OCI-LY3 (cell line): ENCODE measurements around the gene ADNP.

Source experiments
- H2AFZ ChIP-seq: fragments of 200-600, 300-600 bp; shearing (Covaris generic); 2 replicates; pipeline ENCODE4 v1.6.0; 2014; ENCODE audit warnings: antibody characterized with exemption, low read depth, low read length
- H3K27ac ChIP-seq: fragments of 200-600, 300-600 bp; sonication (generic); 2 replicates; pipeline ENCODE4 v1.5.1; 2014; ENCODE audit warnings: mild to moderate bottlenecking, low read length, moderate library complexity, mixed read lengths
- H3K27me3 ChIP-seq: fragments of 200-600, 300-600 bp; sonication (generic); 2 replicates; pipeline ENCODE4 v1.6.1; 2014; ENCODE audit warnings: low read depth, low read length, mixed read lengths
- H3K36me3 ChIP-seq: fragments of 200-600, 300-600 bp; sonication (generic); replicated peaks from 2 replicates; pipeline ENCODE3; 2014; ENCODE audit warnings: low read depth, low read length, mixed read lengths
- H3K4me1 ChIP-seq: fragments of 300-600, 200-600 bp; sonication (generic); 2 replicates; pipeline ENCODE4 v1.6.1; 2014; ENCODE audit warnings: low read length, mixed read lengths
- H3K4me2 ChIP-seq: fragments of 200-600, 300-600 bp; sonication (generic); 2 replicates; pipeline ENCODE4 v1.6.1; 2014; ENCODE audit warnings: low read length, mixed read lengths
- H3K4me3 ChIP-seq: fragments of 300-600, 200-600 bp; sonication (generic); 2 replicates; pipeline ENCODE4 v1.5.1; 2014; ENCODE audit warnings: antibody characterized with exemption, mild to moderate bottlenecking, low read length, moderate library complexity
- H3K79me2 ChIP-seq: fragments of 300-600, 200-600 bp; shearing (Covaris generic); 2 replicates; pipeline ENCODE4 v1.6.1; 2014; ENCODE audit warnings: mild to moderate bottlenecking, low read length, mixed read lengths
- H3K9ac ChIP-seq: fragments of 300-600, 200-600 bp; shearing (Covaris generic); 2 replicates; pipeline ENCODE4 v1.6.0; 2014; ENCODE audit warnings: mild to moderate bottlenecking, low read length, moderate library complexity
- H3K9me3 ChIP-seq: fragments of 200-600, 300-600 bp; shearing (Covaris generic); 2 replicates; pipeline ENCODE4 v1.6.1; 2014; ENCODE audit warnings: low read length, mixed read lengths; ENCODE audit not compliant: insufficient read depth
- H4K20me1 ChIP-seq: fragments of 200-600, 300-600 bp; sonication (generic); 2 replicates; pipeline ENCODE4 v1.6.1; 2016; ENCODE audit warnings: low read length, mixed read lengths; ENCODE audit not compliant: insufficient read depth
- EZH2phosphoT487 ChIP-seq: fragments of 200-600 bp; shearing (Covaris generic); IDR thresholded peaks from 2 replicates; pipeline ENCODE4 v1.6.1; 2018; ENCODE audit warnings: antibody characterized with exemption, mixed run types, low read depth
- TF ChIP-seq, protein P1 (sequence below): fragments of 200-600, 300-600 bp; sonication (generic); IDR thresholded peaks from 2 replicates; pipeline ENCODE4 v1.5.1; 2014; ENCODE audit warnings: antibody characterized with exemption, low read length, low read depth

Gene ADNP

DNA sequence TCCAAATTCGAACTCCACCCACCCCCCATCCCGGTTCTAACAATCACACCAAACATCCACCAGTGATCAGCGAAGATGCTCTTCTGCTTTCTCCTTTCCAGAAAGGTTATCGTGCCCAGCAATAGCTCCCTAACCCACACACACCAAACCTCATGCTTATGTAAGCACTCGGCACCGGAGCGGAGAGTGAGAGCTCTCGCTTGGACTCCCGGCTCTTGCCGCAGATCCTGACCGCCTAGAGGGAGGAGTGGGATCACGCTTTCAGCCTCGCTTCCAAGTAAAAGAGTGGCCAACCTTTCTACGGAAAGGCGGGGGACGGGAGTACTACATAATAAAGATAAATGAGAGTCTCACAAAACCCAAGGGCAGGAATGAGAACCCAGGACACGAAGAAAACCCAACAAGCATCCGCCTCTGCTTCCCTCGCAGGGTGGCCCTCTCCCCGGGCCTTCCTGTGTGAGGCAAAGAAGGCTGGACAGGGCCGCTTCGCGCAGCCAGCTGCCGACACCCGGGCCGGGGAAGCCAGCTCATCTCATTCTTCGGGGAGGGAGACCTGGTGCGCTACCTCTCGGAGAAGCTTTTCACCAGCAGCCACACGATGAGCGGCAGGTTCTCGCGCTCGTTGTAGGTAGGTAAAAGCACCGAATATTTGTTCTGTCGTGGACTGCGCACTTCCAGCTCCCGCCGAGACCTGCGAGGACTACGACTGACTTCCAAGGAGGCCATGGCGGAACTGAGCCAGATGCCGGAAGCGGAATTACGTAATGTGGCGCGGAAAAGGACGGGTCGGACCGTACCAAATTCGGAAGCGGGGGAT, 26.8 kb upstream of the ADNP start, which contains the start of gene DPM1:
Gene DPM1 (minus strand): TSS at position 735 of the 817 bp plus-strand sequence. CDS start 9 bp downstream, at position 726.
- TF ChIP-seq EZH2phosphoT487, result no peak
- TF ChIP-seq, protein P1, sequence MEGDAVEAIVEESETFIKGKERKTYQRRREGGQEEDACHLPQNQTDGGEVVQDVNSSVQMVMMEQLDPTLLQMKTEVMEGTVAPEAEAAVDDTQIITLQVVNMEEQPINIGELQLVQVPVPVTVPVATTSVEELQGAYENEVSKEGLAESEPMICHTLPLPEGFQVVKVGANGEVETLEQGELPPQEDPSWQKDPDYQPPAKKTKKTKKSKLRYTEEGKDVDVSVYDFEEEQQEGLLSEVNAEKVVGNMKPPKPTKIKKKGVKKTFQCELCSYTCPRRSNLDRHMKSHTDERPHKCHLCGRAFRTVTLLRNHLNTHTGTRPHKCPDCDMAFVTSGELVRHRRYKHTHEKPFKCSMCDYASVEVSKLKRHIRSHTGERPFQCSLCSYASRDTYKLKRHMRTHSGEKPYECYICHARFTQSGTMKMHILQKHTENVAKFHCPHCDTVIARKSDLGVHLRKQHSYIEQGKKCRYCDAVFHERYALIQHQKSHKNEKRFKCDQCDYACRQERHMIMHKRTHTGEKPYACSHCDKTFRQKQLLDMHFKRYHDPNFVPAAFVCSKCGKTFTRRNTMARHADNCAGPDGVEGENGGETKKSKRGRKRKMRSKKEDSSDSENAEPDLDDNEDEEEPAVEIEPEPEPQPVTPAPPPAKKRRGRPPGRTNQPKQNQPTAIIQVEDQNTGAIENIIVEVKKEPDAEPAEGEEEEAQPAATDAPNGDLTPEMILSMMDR, result no peak
- H3K4me2 ChIP-seq, result peak within 1 kb of the TSS; percentile 91
- H3K36me3 ChIP-seq, result peaks cover 35% of the 10 kb centered on the region
- H3K9ac ChIP-seq, result peak within 1 kb of the TSS; percentile 80
- peaks cover 23% of the 10 kb centered on the region for H4K20me1 ChIP-seq
- no peaks in the 10 kb centered on the region for H3K9me3 ChIP-seq
- peak within 1 kb of the TSS; percentile 56 for H3K27ac ChIP-seq
- peaks cover 20% of the 10 kb centered on the region for H3K4me1 ChIP-seq
- H3K27me3 ChIP-seq, result no peaks in the 10 kb centered on the region
- peak within 1 kb of the TSS; percentile 87 for H3K4me3 ChIP-seq
- H3K79me2 ChIP-seq, result peaks cover 84% of the 10 kb centered on the region
- peak within 1 kb of the TSS; percentile 79 for H2AFZ ChIP-seq

DNA sequence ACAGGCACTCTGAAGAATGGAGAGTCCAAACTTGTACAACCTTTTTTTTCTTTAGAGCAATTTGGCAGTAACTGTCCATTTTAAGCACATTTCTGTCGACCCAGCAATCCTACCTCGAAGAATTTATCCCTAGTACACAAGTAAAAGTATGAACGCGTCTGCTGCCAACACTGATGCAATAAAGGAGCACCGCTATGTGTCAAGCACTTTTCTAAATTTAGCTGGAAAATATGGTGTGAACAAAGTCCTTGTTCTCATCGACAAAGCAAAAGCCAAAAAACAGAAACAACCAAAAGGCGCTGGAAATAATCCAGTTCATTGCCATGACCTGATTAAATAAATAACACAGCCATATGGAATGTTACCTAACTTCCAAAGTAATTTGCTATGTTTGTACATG, 26.0 kb upstream of the ADNP start:
- no peak overlapping the region for H3K27ac ChIP-seq
- peaks cover 23% of the 10 kb centered on the region for H4K20me1 ChIP-seq
- peak overlapping the region; percentile 91 for H3K4me2 ChIP-seq
- H3K79me2 ChIP-seq, result peaks cover 90% of the 10 kb centered on the region
- H3K4me3 ChIP-seq, result peak overlapping the region; percentile 87
- H3K36me3 ChIP-seq, result peaks cover 36% of the 10 kb centered on the region
- H3K27me3 ChIP-seq, result no peaks in the 10 kb centered on the region
- H3K9ac ChIP-seq, result peak overlapping the region; percentile 80
- peaks cover 20% of the 10 kb centered on the region for H3K4me1 ChIP-seq
- TF ChIP-seq EZH2phosphoT487, result no peak
- TF ChIP-seq, protein P1, result no peak
- no peaks in the 10 kb centered on the region for H3K9me3 ChIP-seq
- H2AFZ ChIP-seq, result no peak overlapping the region

DNA sequence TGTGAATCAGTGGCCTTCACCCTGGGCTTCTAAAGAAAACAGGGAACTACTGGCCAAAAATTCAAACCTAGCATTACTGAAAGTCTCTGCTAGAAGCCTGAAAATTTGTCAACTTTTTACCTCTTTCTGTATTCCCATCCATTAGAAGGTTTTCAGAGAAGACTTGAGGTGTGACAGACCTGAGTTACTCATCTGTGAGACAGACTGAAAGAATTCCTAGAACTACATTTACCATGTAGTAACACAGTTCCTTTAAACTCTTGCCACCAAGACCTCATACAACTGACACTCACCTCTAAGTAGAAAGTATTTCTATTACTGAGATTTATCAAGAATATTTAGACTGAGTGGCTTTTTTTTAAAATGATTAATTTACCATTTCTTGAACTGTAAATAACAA, 22.6 kb upstream of the ADNP start:
- no peaks in the 10 kb centered on the region for H3K9me3 ChIP-seq
- H2AFZ ChIP-seq, result no peak overlapping the region
- no peak overlapping the region for H3K4me2 ChIP-seq
- H4K20me1 ChIP-seq, result peaks cover 23% of the 10 kb centered on the region
- peaks cover 42% of the 10 kb centered on the region for H3K36me3 ChIP-seq
- H3K4me1 ChIP-seq, result peaks cover 14% of the 10 kb centered on the region
- H3K4me3 ChIP-seq, result no peak overlapping the region
- peaks cover 70% of the 10 kb centered on the region for H3K79me2 ChIP-seq
- no peak overlapping the region for H3K9ac ChIP-seq
- no peak overlapping the region for H3K27ac ChIP-seq
- H3K27me3 ChIP-seq, result no peaks in the 10 kb centered on the region
- TF ChIP-seq EZH2phosphoT487, result no peak
- TF ChIP-seq, protein P1, result no peak

DNA sequence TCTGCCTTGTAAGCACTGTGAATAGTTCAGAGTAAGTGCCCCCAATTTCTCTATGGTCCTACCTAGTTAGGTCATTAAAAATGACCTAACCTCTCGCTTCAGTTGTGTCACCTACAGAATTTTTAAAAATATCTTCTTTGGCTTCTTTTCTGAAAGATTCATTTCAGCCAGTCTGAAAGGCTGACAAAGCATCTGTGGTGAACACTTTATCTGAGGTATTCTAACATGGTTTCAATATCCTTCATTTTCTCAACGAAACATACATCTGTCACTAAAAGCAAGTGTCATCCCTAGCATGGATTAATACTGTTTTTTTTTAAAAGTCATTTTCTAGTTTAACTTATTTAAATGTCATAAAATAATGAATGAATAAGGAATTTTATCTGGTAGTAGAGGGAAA, 22.0 kb upstream of the ADNP start:
- no peak overlapping the region for H3K4me3 ChIP-seq
- H4K20me1 ChIP-seq, result peaks cover 23% of the 10 kb centered on the region
- peaks cover 46% of the 10 kb centered on the region for H3K36me3 ChIP-seq
- no peak overlapping the region for H3K9ac ChIP-seq
- H2AFZ ChIP-seq, result no peak overlapping the region
- peaks cover 67% of the 10 kb centered on the region for H3K79me2 ChIP-seq
- H3K4me2 ChIP-seq, result no peak overlapping the region
- TF ChIP-seq, protein P1, result no peak
- no peak for TF ChIP-seq EZH2phosphoT487
- H3K27me3 ChIP-seq, result no peaks in the 10 kb centered on the region
- H3K4me1 ChIP-seq, result peaks cover 14% of the 10 kb centered on the region
- no peak overlapping the region for H3K27ac ChIP-seq
- H3K9me3 ChIP-seq, result no peaks in the 10 kb centered on the region
